ENCODE results near the gene PSMD4.

- TF ChIP-seq YY1 (IDR thresholded peaks at IDR 0.05; ENCODE audit: insufficient read depth, insufficient read length) (no peak), SUZ12 (IDR thresholded peaks at IDR 0.05; ENCODE audit: extremely low read depth, insufficient read depth, insufficient read length) (no peak)
Measured at GRCh38 chr1:151246786-151247185, 7.7 kb upstream of the PSMD4 start.

All from NT2/D1 (cell line).